ENCODE data around the gene CYTH1.

DNA sequence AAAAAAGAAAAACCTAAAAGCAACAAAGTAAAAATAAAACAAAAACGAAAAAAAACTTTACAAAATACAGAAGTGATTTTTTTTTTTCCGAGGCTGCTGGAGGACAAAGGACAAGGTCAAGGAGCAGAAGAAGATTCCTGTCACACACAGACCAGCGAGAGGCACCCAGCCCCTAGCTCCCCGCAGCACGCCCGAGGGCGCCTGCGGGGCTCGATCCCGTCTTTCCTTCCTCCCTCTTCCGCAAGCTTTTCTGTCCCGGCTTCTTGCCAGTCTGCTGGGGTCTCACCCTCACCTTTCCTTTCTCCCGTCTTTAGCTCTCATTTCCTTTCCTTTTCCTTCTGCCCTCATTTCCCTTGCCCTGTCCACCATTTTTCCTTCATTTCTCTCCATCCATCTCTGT is 138.7 kb downstream of the CYTH1 start:
- TF ChIP-seq RAD21 (IDR thresholded peaks at IDR 0.05; ENCODE audit: low read depth): no peak
- no peak for TF ChIP-seq ZNF274 (IDR thresholded peaks at IDR 0.05; ENCODE audit: low read depth, low read length)
- TF ChIP-seq EGR1 (IDR thresholded peaks at IDR 0.05; ENCODE audit: low read depth): no peak
- TF ChIP-seq CTCF (IDR thresholded peaks at IDR 0.05 in 2 of 3, conservative IDR thresholded peaks at IDR 0.05 in 1 of 3; ENCODE audit: borderline replicate concordance in 1 of 3, insufficient read depth in 1 of 3, low read depth in 2 of 3, low read length in 2 of 3): no peak
- no peak for TF ChIP-seq CEBPB (IDR thresholded peaks at IDR 0.05; ENCODE audit: low read depth)
- no peak for TF ChIP-seq EZH2phosphoT487 (IDR thresholded peaks at IDR 0.05; ENCODE audit: borderline replicate concordance)
- TF ChIP-seq POLR2A (IDR thresholded peaks at IDR 0.05; ENCODE audit: borderline replicate concordance, extremely low read depth, insufficient read depth, insufficient read length): no peak
- TF ChIP-seq MAX (IDR thresholded peaks at IDR 0.05): no peak
- no peak for TF ChIP-seq SP1 (IDR thresholded peaks at IDR 0.05; ENCODE audit: low read depth)
- TF ChIP-seq TCF7L2 (IDR thresholded peaks at IDR 0.05; ENCODE audit: borderline replicate concordance, extremely low read depth, insufficient read depth, insufficient read length): no peak
- no peak for TF ChIP-seq CBX3 (IDR thresholded peaks at IDR 0.05; ENCODE audit: low read depth)
- TF ChIP-seq EZH2 (IDR thresholded peaks at IDR 0.05): no peak

Measured in HCT116 (cell line).